GM23338 (cell line): ENCODE measurements around the gene KIF1A. TPM values are rescaled to one million over a fixed set of nuclear protein-coding genes. Genes with fewer than 3 reads are reported as not detected.

Experiments
- ATAC-seq: fragments of 200-7000 bp; cut with Tn5 transposase; 3 replicates; pipeline ENCODE4 v1.9.1; 2020
- DNase-seq: peaks from one replicate; pipeline ENCODE4 v3.0.0-alpha.2; 2015; ENCODE audit warnings: low spot score
- H2AFZ ChIP-seq: fragments of 200-600 bp; sonication (generic); 2 replicates; pipeline ENCODE4 v1.8.0; 2016; ENCODE audit warnings: antibody characterized with exemption, mild to moderate bottlenecking, moderate library complexity
- H3F3A ChIP-seq: fragments of 200-600 bp; sonication (generic); replicated peaks from 2 replicates; pipeline ENCODE4 v1.8.0; 2017; ENCODE audit warnings: antibody characterized with exemption, mixed run types, low read depth
- H3K27ac ChIP-seq: fragments of 200-600 bp; sonication (generic); 2 replicates; pipeline ENCODE4 v1.6.1; 2016; ENCODE audit warnings: low read depth
- H3K27me3 ChIP-seq: fragments of 200-600 bp; sonication (generic); 2 replicates; pipeline ENCODE4 v1.8.0; 2016; ENCODE audit warnings: mild to moderate bottlenecking, mixed run types, moderate library complexity; ENCODE audit not compliant: insufficient read depth
- H3K36me3 ChIP-seq: fragments of 200-600 bp; sonication (generic); 2 replicates; pipeline ENCODE4 v1.8.0; 2016; ENCODE audit warnings: mild to moderate bottlenecking; ENCODE audit not compliant: insufficient read depth
- H3K4me1 ChIP-seq: fragments of 200-600 bp; sonication (generic); 2 replicates; pipeline ENCODE4 v1.8.0; 2016; ENCODE audit warnings: mild to moderate bottlenecking, moderate library complexity; ENCODE audit not compliant: insufficient read depth
- H3K4me2 ChIP-seq: fragments of 200-600 bp; sonication (generic); 2 replicates; pipeline ENCODE4 v1.7.1; 2017; ENCODE audit warnings: mixed run types
- H3K4me3 ChIP-seq: fragments of 200-600 bp; sonication (generic); 2 replicates; pipeline ENCODE4 v1.6.1; 2016; ENCODE audit warnings: mixed run types
- H3K79me2 ChIP-seq: fragments of 200-600 bp; sonication (generic); replicated peaks from 2 replicates; pipeline ENCODE4 v1.8.0; 2017; ENCODE audit warnings: mild to moderate bottlenecking; ENCODE audit not compliant: insufficient read depth
- H3K9me2 ChIP-seq: fragments of 200-600 bp; sonication (generic); 2 replicates; pipeline ENCODE4 v1.8.0; 2017; ENCODE audit not compliant: insufficient read depth
- H4K20me1 ChIP-seq: fragments of 200-600 bp; sonication (generic); replicated peaks from 2 replicates; pipeline ENCODE4 v1.8.0; 2017; ENCODE audit warnings: mild to moderate bottlenecking; ENCODE audit not compliant: insufficient read depth
- H3K27ac Mint-ChIP-seq: 2 replicates; pipeline ENCODE4 v1.8.0; 2020; ENCODE audit warnings: inconsistent platforms, mild to moderate bottlenecking, moderate library complexity, mixed read lengths
- H3K27me3 Mint-ChIP-seq: 3 replicates; pipeline ENCODE4 v1.8.0; 2022; ENCODE audit warnings: low read depth, mild to moderate bottlenecking, moderate library complexity, mixed read lengths, inconsistent platforms; ENCODE audit not compliant: insufficient read depth, poor library complexity
- H3K36me3 Mint-ChIP-seq: 3 replicates; pipeline ENCODE4 v1.8.0; 2021; ENCODE audit warnings: low read depth, mild to moderate bottlenecking, inconsistent platforms, moderate library complexity, mixed read lengths
- H3K4me1 Mint-ChIP-seq: 3 replicates; pipeline ENCODE4 v1.8.0; 2020; ENCODE audit warnings: mild to moderate bottlenecking, inconsistent platforms, mixed read lengths
- H3K4me3 Mint-ChIP-seq: 3 replicates; pipeline ENCODE4 v1.8.0; 2021; ENCODE audit warnings: moderate library complexity, mild to moderate bottlenecking, inconsistent platforms, mixed read lengths
- H3K9me3 Mint-ChIP-seq: 3 replicates; pipeline ENCODE4 v1.8.0; 2020; ENCODE audit warnings: moderate library complexity, mild to moderate bottlenecking, inconsistent platforms, mixed read lengths
- CREB1 ChIP-seq: fragments of 250-450 bp; sonication (Bioruptor Pico); IDR thresholded peaks from 2 replicates; pipeline ENCODE4 v1.5.0; 2020; ENCODE audit warnings: low read depth, mild to moderate bottlenecking, moderate library complexity
- EZH2 ChIP-seq: fragments of 200-600 bp; sonication (generic); IDR thresholded peaks from one replicate; pipeline ENCODE4 v1.8.0; 2017; ENCODE audit warnings: antibody characterized with exemption, mild to moderate bottlenecking, low read depth; ENCODE audit not compliant: unreplicated experiment
- POLR2AphosphoS5 ChIP-seq: IDR thresholded peaks from 2 replicates; pipeline ENCODE4 v1.6.1; 2016; ENCODE audit warnings: antibody characterized with exemption, low read depth
- STAT1 ChIP-seq: IDR thresholded peaks from one replicate; pipeline ENCODE4 v1.6.1; 2016; ENCODE audit warnings: antibody characterized with exemption; ENCODE audit not compliant: unreplicated experiment
- polyA plus RNA-seq: library from polyadenylated mRNA; unstranded; fragments of >200 nt; fragmentation: Nextera tagmentation; extraction: Ambion mirVana; gene quantifications from 2 replicates; pipeline ENCODE4 v1.2.1, GENCODE V29; 2016
- total RNA-seq: library from RNA; depleted of rRNA; stranded (reverse); fragments of >200 nt; shearing (Covaris generic); gene quantifications from 2 replicates; pipeline ENCODE4 v1.2.3, GENCODE V29; 2014
- TF ChIP-seq, protein P1 (sequence below), 2 experiments: fragments of 200-600 bp in 1 of 2; sonication (generic) in 1 of 2; conservative IDR thresholded peaks; 2 replicates each; pipeline versions ENCODE4 v1.5.1 to v1.6.1; 2016 to 2017; ENCODE audit warnings: antibody characterized with exemption in 2 of 2, low read depth in 2 of 2, mild to moderate bottlenecking in 2 of 2, moderate library complexity in 1 of 2
- TF ChIP-seq, protein P2 (sequence below): fragments of 250-450 bp; sonication (Bioruptor Pico); IDR thresholded peaks from 2 replicates; pipeline ENCODE4 v1.5.0; 2020; ENCODE audit warnings: mild to moderate bottlenecking, moderate library complexity

KIF1A gene
- total and polyA plus RNA-seq, 2 experiments from 2014 or later = 169 to 214 TPM

DNA sequence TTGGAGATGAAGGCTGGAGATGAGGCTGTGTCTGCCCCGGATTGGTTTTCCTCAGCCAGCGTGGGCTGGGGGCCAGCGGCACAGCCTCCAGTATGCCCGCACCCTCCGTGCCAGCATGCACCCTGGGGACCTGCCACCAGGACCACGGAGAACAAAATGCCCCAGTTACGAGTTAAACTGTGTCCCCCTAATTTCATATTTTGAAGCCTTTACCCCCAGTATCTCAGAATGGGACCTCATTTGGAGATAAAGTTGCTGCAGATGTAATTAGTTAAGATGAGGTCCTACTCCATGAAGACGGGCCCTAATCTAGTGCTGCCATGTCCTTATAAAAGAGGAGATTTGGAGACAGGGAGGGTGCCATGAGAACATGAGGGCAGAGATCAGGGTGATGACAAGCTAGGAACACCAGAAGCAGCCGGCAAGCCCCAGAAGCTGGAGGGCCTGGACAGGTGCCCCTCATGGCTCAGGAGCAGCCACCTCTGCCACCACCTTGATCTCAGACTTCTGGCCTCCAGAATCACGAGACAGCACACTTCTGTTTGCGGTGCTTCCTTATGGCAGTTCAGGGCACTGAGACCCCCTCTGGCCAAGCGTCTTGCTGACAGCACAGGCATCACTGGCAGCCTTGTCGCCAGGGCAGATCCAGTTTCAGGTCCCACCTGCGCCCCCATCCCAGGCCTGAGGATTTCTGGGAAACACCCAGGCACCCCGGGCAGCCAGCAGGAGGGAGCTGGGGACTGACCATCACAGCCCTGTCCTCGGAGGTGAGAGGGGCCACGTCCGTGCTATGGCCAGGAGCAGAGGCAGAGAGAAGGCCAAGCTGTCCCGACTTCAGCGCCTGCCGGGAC is 29.4 kb downstream of the KIF1A start:
- Histone ChIP-seq H4K20me1 (peaks cover 28% of the 10 kb centered on the region), H3K4me2 (no peak overlapping the region), H2AFZ (no peak overlapping the region), H3K4me1 (no peaks in the 10 kb centered on the region), H3F3A (no peaks in the 10 kb centered on the region), H3K27me3 (no peaks in the 10 kb centered on the region), H3K4me3 (no peak overlapping the region), H3K9me2 (no peaks in the 10 kb centered on the region), H3K27ac (no peak overlapping the region), H3K79me2 (peaks cover 38% of the 10 kb centered on the region), H3K36me3 (peaks cover 3% of the 10 kb centered on the region; the same call in 1 of the 2 replicates)
- H3K9me3 Mint-ChIP-seq = no peaks in the 10 kb centered on the region
- H3K36me3 Mint-ChIP-seq = peaks cover 49% of the 10 kb centered on the region
- peaks cover 21% of the 10 kb centered on the region for H3K4me1 Mint-ChIP-seq
- TF ChIP-seq POLR2AphosphoS5 (no peak), EZH2 (no peak), STAT1 (no peak), CREB1 (CRISPR knock-in tag) (no peak)
- TF ChIP-seq, protein P1, sequence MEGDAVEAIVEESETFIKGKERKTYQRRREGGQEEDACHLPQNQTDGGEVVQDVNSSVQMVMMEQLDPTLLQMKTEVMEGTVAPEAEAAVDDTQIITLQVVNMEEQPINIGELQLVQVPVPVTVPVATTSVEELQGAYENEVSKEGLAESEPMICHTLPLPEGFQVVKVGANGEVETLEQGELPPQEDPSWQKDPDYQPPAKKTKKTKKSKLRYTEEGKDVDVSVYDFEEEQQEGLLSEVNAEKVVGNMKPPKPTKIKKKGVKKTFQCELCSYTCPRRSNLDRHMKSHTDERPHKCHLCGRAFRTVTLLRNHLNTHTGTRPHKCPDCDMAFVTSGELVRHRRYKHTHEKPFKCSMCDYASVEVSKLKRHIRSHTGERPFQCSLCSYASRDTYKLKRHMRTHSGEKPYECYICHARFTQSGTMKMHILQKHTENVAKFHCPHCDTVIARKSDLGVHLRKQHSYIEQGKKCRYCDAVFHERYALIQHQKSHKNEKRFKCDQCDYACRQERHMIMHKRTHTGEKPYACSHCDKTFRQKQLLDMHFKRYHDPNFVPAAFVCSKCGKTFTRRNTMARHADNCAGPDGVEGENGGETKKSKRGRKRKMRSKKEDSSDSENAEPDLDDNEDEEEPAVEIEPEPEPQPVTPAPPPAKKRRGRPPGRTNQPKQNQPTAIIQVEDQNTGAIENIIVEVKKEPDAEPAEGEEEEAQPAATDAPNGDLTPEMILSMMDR (conservative IDR thresholded peaks at IDR 0.05; ENCODE audit: low read depth in 2 of 2) = no peak
- TF ChIP-seq, protein P2, sequence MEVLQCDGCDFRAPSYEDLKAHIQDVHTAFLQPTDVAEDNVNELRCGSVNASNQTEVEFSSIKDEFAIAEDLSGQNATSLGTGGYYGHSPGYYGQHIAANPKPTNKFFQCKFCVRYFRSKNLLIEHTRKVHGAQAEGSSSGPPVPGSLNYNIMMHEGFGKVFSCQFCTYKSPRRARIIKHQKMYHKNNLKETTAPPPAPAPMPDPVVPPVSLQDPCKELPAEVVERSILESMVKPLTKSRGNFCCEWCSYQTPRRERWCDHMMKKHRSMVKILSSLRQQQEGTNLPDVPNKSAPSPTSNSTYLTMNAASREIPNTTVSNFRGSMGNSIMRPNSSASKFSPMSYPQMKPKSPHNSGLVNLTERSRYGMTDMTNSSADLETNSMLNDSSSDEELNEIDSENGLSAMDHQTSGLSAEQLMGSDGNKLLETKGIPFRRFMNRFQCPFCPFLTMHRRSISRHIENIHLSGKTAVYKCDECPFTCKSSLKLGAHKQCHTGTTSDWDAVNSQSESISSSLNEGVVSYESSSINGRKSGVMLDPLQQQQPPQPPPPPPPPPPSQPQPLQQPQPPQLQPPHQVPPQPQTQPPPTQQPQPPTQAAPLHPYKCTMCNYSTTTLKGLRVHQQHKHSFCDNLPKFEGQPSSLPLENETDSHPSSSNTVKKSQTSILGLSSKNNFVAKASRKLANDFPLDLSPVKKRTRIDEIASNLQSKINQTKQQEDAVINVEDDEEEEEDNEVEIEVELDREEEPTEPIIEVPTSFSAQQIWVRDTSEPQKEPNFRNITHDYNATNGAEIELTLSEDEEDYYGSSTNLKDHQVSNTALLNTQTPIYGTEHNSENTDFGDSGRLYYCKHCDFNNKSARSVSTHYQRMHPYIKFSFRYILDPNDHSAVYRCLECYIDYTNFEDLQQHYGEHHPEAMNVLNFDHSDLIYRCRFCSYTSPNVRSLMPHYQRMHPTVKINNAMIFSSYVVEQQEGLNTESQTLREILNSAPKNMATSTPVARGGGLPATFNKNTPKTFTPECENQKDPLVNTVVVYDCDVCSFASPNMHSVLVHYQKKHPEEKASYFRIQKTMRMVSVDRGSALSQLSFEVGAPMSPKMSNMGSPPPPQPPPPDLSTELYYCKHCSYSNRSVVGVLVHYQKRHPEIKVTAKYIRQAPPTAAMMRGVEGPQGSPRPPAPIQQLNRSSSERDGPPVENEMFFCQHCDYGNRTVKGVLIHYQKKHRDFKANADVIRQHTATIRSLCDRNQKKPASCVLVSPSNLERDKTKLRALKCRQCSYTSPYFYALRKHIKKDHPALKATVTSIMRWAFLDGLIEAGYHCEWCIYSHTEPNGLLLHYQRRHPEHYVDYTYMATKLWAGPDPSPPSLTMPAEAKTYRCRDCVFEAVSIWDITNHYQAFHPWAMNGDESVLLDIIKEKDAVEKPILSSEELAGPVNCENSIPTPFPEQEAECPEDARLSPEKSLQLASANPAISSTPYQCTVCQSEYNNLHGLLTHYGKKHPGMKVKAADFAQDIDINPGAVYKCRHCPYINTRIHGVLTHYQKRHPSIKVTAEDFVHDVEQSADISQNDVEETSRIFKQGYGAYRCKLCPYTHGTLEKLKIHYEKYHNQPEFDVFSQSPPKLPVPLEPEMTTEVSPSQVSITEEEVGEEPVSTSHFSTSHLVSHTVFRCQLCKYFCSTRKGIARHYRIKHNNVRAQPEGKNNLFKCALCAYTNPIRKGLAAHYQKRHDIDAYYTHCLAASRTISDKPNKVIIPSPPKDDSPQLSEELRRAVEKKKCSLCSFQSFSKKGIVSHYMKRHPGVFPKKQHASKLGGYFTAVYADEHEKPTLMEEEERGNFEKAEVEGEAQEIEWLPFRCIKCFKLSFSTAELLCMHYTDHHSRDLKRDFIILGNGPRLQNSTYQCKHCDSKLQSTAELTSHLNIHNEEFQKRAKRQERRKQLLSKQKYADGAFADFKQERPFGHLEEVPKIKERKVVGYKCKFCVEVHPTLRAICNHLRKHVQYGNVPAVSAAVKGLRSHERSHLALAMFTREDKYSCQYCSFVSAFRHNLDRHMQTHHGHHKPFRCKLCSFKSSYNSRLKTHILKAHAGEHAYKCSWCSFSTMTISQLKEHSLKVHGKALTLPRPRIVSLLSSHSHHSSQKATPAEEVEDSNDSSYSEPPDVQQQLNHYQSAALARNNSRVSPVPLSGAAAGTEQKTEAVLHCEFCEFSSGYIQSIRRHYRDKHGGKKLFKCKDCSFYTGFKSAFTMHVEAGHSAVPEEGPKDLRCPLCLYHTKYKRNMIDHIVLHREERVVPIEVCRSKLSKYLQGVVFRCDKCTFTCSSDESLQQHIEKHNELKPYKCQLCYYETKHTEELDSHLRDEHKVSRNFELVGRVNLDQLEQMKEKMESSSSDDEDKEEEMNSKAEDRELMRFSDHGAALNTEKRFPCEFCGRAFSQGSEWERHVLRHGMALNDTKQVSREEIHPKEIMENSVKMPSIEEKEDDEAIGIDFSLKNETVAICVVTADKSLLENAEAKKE (CRISPR knock-in tag) = no peak
- no peak for ATAC-seq
- no peak for DNase-seq
- no peak overlapping the region for H3K4me3 Mint-ChIP-seq
- no peak overlapping the region for H3K27ac Mint-ChIP-seq
- H3K27me3 Mint-ChIP-seq = peaks cover 16% of the 10 kb centered on the region
